Bronchial epithelial cell (primary cell): Measurements from ENCODE around the gene LPCAT2. TPM values are rescaled to one million over a fixed set of nuclear protein-coding genes. Genes with fewer than 3 reads are reported as not detected.

Source experiments
- DNase-seq: peaks from one replicate; pipeline ENCODE4 v3.0.0-alpha.2; 2010; ENCODE audit warnings: low read depth
- FAIRE-seq: peaks from 2 replicates; lab custom pipeline; 2011; peaks lifted over from hg19 to GRCh38; lab: Jason Lieb, UNC
- H3K27me3 ChIP-seq: 2 replicates; pipeline ENCODE4 v1.5.1; 2011; ENCODE audit warnings: low read length; ENCODE audit not compliant: control insufficient read depth, insufficient read depth
- H3K36me3 ChIP-seq: 2 replicates; pipeline ENCODE4 v1.5.1; 2011; ENCODE audit warnings: low read length; ENCODE audit not compliant: control insufficient read depth, insufficient read depth
- H3K4me3 ChIP-seq: 2 replicates; pipeline ENCODE4 v1.5.1; 2011; ENCODE audit warnings: mild to moderate bottlenecking, low read depth, low read length, control low read depth
- CTCF ChIP-seq: IDR thresholded peaks from 2 replicates; pipeline ENCODE4 v1.5.1; 2011; ENCODE audit warnings: mild to moderate bottlenecking, moderate library complexity, low read length, control low read depth, inconsistent platforms; ENCODE audit not compliant: insufficient read depth, severe bottlenecking
- total RNA-seq: library from RNA; depleted of rRNA; stranded (reverse); fragments of >200 nt; gene quantifications from 2 replicates; pipeline ENCODE4 v1.2.1, GENCODE V29; 2014

LPCAT2 gene
- total RNA-seq, 1 donor from 2014 or later: 11.8 TPM

GRCh38 chr16:55482056-55482455, 26.8 kb upstream of the LPCAT2 start:
- FAIRE-seq (no peak), DNase-seq (peak; percentile 75)
- Histone ChIP-seq H3K4me3 (no peak overlapping the region), H3K36me3 (peaks cover 2% of the 10 kb centered on the region), H3K27me3 (no peaks in the 10 kb centered on the region)
- no peak for TF ChIP-seq CTCF

- DNase-seq (no peak), FAIRE-seq (no peak)
- H3K4me3 ChIP-seq: no peak overlapping the region
- H3K36me3 ChIP-seq: peaks cover 2% of the 10 kb centered on the region
- H3K27me3 ChIP-seq: no peaks in the 10 kb centered on the region
- TF ChIP-seq CTCF: no peak
Observed at GRCh38 chr16:55487048-55487803, 21.6 kb upstream of the LPCAT2 start.

- no peaks in the 10 kb centered on the region for H3K27me3 ChIP-seq
- no peak for TF ChIP-seq CTCF
- no peak for DNase-seq
- H3K4me3 ChIP-seq: no peak overlapping the region
- H3K36me3 ChIP-seq: peaks cover 2% of the 10 kb centered on the region
- FAIRE-seq: no peak
Observed at GRCh38 chr16:55488306-55488705, 20.6 kb upstream of the LPCAT2 start.

- H3K27me3 ChIP-seq: no peaks in the 10 kb centered on the region
- FAIRE-seq: no peak
- no peak overlapping the region for H3K4me3 ChIP-seq
- no peak for DNase-seq
- H3K36me3 ChIP-seq: no peaks in the 10 kb centered on the region
- no peak for TF ChIP-seq CTCF
Observed at GRCh38 chr16:55489119-55489955, 19.5 kb upstream of the LPCAT2 start.

- DNase-seq (no peak), FAIRE-seq (no peak)
- no peak overlapping the region for H3K4me3 ChIP-seq
- no peak for TF ChIP-seq CTCF
- no peaks in the 10 kb centered on the region for H3K27me3 ChIP-seq
- H3K36me3 ChIP-seq: no peaks in the 10 kb centered on the region
Observed at GRCh38 chr16:55489956-55490265, 19.0 kb upstream of the LPCAT2 start.
